ENCODE measurements around the gene PCMTD2.

GRCh38 chr20:64246616-64247306 is 8.8 kb upstream of the PCMTD2 start:
- no peak for TF ChIP-seq CTCF (conservative IDR thresholded peaks at IDR 0.05; ENCODE audit: low read depth in 2 of 2)
- no peak for TF ChIP-seq CREB1 (CRISPR knock-in tag; IDR thresholded peaks at IDR 0.05; ENCODE audit: low read depth)
- TF ChIP-seq POLR2AphosphoS5 (IDR thresholded peaks at IDR 0.05; ENCODE audit: low read depth) = no peak
